Fibroblast of lung (primary cell): ENCODE measurements around the gene SP8. TPM values are rescaled to one million over a fixed set of nuclear protein-coding genes. Genes with fewer than 3 reads are reported as not detected.
A peak's percentile ranks its signal among the peaks of the same experiment; 100 is the strongest.

Source experiments
- DNase-seq, 2 donors: peaks; one replicate each; pipeline versions ENCODE4 v3.0.0 to v3.0.0-alpha.2; 2010; ENCODE audit warnings: low read depth in 2 of 2
- H2AFZ ChIP-seq: 2 replicates; pipeline ENCODE4 v1.5.1; 2012; ENCODE audit warnings: low read length, control low read depth, inconsistent platforms
- H3K27ac ChIP-seq: 2 replicates; pipeline ENCODE4 v1.5.1; 2011; ENCODE audit warnings: low read length, control low read depth; ENCODE audit not compliant: insufficient read depth
- H3K27me3 ChIP-seq: 2 replicates; pipeline ENCODE4 v1.5.1; 2011; ENCODE audit warnings: mild to moderate bottlenecking, low read length; ENCODE audit not compliant: control insufficient read depth, insufficient read depth
- H3K36me3 ChIP-seq: 2 replicates; pipeline ENCODE4 v1.5.1; 2011; ENCODE audit warnings: low read length; ENCODE audit not compliant: control insufficient read depth, insufficient read depth
- H3K4me1 ChIP-seq: 2 replicates; pipeline ENCODE4 v1.5.1; 2011; ENCODE audit warnings: low read length; ENCODE audit not compliant: control insufficient read depth, insufficient read depth; ENCODE audit errors: extremely low read depth
- H3K4me2 ChIP-seq: 2 replicates; pipeline ENCODE4 v1.5.1; 2011; ENCODE audit warnings: low read length, control low read depth; ENCODE audit not compliant: insufficient read depth; ENCODE audit errors: extremely low read depth
- H3K4me3 ChIP-seq, 4 experiments: fragments of 200-600 bp in 1 of 4; sonication (generic) in 1 of 4; replicated peaks in 1 of 4; 2 replicates each; pipeline ENCODE4 v1.5.1; 2011 to 2016; ENCODE audit warnings: low read length in 4 of 4, low read depth in 3 of 4, mild to moderate bottlenecking in 3 of 4, control low read depth in 2 of 4, inconsistent platforms in 1 of 4, mixed read lengths in 1 of 4; ENCODE audit not compliant: insufficient read depth in 1 of 4; ENCODE audit errors: control extremely low read depth in 1 of 4
- H3K79me2 ChIP-seq: 2 replicates; pipeline ENCODE4 v1.5.1; 2012; ENCODE audit warnings: mild to moderate bottlenecking, low read length, inconsistent platforms; ENCODE audit not compliant: control insufficient read depth, insufficient read depth
- H3K9ac ChIP-seq: 2 replicates; pipeline ENCODE4 v1.5.1; 2011; ENCODE audit warnings: mild to moderate bottlenecking, low read length, control low read depth; ENCODE audit not compliant: insufficient read depth
- H3K9me3 ChIP-seq: 2 replicates; pipeline ENCODE4 v1.5.1; 2012; ENCODE audit warnings: low read depth, low read length; ENCODE audit not compliant: control insufficient read depth, insufficient read depth
- H4K20me1 ChIP-seq: 2 replicates; pipeline ENCODE4 v1.5.1; 2011; ENCODE audit warnings: low read length; ENCODE audit not compliant: control insufficient read depth, insufficient read depth; ENCODE audit errors: extremely low read depth
- EZH2 ChIP-seq: IDR thresholded peaks from 2 replicates; pipeline ENCODE4 v1.5.1; 2012; ENCODE audit warnings: low read length, control low read depth, mild to moderate bottlenecking; ENCODE audit errors: missing control alignments
- polyA plus RNA-seq, 2 donors: library from polyadenylated mRNA; depleted of rRNA in 1 of 2; stranded (reverse) in 1 of 2; unstranded in 1 of 2; fragments of >200 nt; gene quantifications; 2 replicates each; pipeline ENCODE4 v1.2.1, GENCODE V29; 2011 to 2012; ENCODE audit warnings: missing spikeins in 1 of 2
- total RNA-seq: library from RNA; depleted of rRNA; stranded (reverse); fragments of >200 nt; gene quantifications from 2 replicates; pipeline ENCODE4 v1.2.1, GENCODE V29; 2014
- TF ChIP-seq, protein P1 (sequence below), 2 donors: IDR thresholded peaks in 1 of 2; conservative IDR thresholded peaks in 1 of 2; 1 replicate in 1 of 2; 2 replicates in 1 of 2; pipeline ENCODE4 v1.5.1; 2011 to 2012; ENCODE audit warnings: low read length in 2 of 2, control low read depth in 1 of 2, inconsistent platforms in 1 of 2, low read depth in 1 of 2, mild to moderate bottlenecking in 1 of 2

SP8 gene
- total and polyA plus RNA-seq, 2 donors (not counting 1 experiment from before 2014, with no cell fraction given), result not detected

DNA sequence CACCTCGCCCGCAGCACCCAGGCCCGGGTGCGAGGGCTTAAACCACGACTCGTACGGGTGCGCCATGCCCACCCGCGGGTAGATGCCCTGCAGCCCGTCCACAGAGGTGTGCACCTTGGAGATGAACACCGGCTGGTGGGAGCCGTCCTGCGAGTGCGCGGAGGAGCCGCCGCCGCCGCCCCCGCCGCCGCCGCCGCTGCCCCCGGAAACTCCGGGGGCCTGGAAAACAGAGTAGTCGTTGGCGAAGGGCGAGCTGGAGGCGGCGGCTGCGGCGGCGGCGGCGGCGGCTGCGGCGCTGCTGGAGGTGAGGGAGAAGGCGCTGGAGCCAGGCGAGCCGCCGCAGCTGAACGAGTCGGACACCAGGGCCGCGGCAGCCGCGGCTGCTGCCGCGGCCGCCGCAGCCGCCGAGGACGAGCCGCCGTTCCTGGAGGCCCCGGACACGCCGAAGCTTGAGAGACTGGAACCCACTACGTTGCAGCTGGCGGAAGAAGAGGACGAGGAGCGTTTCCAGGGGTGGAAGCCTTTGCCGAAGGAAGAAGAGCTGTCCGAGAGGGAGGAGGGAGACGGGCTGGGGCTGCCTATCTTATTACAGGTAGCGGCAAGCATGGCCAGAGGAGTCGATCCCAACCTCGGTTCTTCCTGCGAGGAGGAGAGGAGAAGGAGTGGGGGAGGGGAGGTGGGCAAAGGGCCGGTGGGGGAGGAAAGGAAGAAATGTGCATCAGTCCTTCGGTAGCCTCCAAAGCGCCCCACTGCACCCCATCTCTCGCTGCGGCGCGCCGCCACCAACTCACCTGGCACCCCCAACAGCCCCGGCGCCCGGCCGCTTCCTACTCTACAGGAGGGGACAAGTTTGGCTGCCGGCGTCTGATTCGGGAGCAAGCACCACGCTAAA is 1.3 kb downstream of the SP8 start:
- no peak for DNase-seq
- peak; percentile 60 for TF ChIP-seq EZH2
- TF ChIP-seq, protein P1, sequence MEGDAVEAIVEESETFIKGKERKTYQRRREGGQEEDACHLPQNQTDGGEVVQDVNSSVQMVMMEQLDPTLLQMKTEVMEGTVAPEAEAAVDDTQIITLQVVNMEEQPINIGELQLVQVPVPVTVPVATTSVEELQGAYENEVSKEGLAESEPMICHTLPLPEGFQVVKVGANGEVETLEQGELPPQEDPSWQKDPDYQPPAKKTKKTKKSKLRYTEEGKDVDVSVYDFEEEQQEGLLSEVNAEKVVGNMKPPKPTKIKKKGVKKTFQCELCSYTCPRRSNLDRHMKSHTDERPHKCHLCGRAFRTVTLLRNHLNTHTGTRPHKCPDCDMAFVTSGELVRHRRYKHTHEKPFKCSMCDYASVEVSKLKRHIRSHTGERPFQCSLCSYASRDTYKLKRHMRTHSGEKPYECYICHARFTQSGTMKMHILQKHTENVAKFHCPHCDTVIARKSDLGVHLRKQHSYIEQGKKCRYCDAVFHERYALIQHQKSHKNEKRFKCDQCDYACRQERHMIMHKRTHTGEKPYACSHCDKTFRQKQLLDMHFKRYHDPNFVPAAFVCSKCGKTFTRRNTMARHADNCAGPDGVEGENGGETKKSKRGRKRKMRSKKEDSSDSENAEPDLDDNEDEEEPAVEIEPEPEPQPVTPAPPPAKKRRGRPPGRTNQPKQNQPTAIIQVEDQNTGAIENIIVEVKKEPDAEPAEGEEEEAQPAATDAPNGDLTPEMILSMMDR (conservative IDR thresholded peaks at IDR 0.05 in 1 of 2, IDR thresholded peaks at IDR 0.05 in 1 of 2; ENCODE audit: low read depth in 1 of 2, low read length in 2 of 2), result no peak
- no peak overlapping the region for H3K9ac ChIP-seq
- peaks cover 34% of the 10 kb centered on the region for H3K27me3 ChIP-seq
- no peaks in the 10 kb centered on the region for H3K36me3 ChIP-seq
- H3K9me3 ChIP-seq, result no peaks in the 10 kb centered on the region
- H3K4me2 ChIP-seq, result peak overlapping the region; percentile 51
- no peak overlapping the region for H2AFZ ChIP-seq
- H3K79me2 ChIP-seq, result no peaks in the 10 kb centered on the region
- no peak overlapping the region for H3K27ac ChIP-seq
- H4K20me1 ChIP-seq, result no peaks in the 10 kb centered on the region
- H3K4me3 ChIP-seq, result peak overlapping the region in 2 of 4 experiments; percentile 23 to 30
- no peaks in the 10 kb centered on the region for H3K4me1 ChIP-seq

DNA sequence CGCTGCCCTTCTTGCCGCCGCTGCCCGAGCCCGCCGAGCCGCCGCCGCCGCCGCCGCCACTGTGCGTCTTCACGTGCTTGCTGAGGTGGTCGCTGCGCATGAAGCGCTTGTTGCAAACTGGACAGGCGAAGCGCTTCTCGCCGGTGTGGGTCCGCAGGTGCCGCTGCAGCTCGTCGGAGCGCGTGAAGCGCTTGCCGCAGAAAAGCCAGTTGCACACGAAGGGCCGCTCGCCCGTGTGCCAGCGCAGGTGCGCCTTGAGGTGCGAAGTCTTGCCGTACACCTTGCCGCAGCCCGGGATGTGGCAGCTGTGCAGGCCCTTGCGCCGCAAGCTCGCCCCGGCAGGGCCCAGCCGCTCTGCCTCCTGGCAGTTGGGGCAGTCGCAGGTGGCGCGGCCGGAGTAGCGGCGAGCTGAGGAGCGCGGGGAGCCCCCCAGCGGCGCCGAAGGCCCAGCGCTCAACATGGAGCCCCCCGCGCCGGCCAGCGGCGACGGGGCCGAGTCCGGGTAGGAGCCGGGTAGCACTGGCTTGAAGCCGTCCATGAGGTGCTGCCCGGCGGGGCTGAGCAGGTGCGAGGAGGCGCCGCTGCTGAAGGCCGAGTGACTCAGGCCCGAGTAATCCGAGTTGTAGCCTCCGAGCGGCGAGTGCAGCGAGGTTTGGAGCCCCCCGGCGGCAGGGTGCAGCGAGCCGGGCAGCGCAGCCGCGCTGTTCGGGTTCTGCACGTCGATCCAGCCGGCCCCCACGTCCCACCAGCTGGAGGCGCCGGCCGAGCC is 2.1 kb downstream of the SP8 start:
- Histone ChIP-seq H3K4me2 (no peak overlapping the region), H3K9ac (no peak overlapping the region), H3K79me2 (no peaks in the 10 kb centered on the region), H3K36me3 (no peaks in the 10 kb centered on the region), H3K4me1 (no peaks in the 10 kb centered on the region), H4K20me1 (no peaks in the 10 kb centered on the region), H3K27ac (no peak overlapping the region), H3K9me3 (no peaks in the 10 kb centered on the region), H3K27me3 (peaks cover 33% of the 10 kb centered on the region), H3K4me3 (no peak overlapping the region), H2AFZ (no peak overlapping the region)
- peak; percentile 82 for TF ChIP-seq EZH2
- TF ChIP-seq, protein P1 (conservative IDR thresholded peaks at IDR 0.05 in 1 of 2, IDR thresholded peaks at IDR 0.05 in 1 of 2; ENCODE audit: low read depth in 1 of 2, low read length in 2 of 2), result no peak
- no peak for DNase-seq

DNA sequence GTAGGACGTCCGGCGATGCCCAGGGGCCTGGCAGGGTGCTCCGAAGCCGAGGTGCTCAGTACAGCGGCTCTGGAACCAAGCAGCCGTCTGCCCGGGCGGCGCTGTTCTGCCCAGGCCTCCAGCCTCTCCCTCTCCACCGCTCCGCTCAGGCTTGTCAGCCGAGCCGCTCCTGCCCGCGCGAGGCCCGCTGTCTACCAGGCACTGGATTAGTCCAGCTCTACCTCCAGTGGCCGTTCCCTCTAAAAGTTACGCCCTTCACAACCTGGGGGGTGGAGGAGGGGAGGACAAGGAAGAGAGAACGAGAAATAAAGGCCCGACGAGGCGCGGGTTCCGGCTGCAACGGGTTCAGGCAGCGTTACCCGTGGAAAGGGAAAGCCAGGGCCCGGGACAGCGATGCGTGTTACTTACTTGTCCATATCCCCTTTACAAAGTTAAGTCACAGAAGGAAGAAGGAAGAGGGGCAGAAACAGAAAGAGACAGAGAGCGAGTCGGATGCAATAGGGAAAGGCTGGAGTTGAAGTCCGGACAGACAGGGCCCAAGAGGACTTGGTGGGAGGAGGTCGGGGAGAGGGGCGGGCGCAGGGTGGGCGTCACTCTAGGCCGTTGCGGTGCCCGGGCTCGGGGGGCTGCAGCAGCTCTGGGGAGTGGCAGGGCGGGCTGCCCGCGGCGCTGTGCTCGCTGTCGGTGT is 2.8 kb downstream of the SP8 start:
- DNase-seq, result no peak
- peak overlapping the region in 1 of 4 experiments; percentile 17 for H3K4me3 ChIP-seq

More for the DNA sequence above, 2.8 kb downstream of the SP8 start:
- no peak overlapping the region for H3K27ac ChIP-seq
- H3K9ac ChIP-seq, result no peak overlapping the region
- H3K4me2 ChIP-seq, result peak overlapping the region; percentile 44
- H4K20me1 ChIP-seq, result no peaks in the 10 kb centered on the region
- TF ChIP-seq EZH2, result no peak
- TF ChIP-seq, protein P1 (conservative IDR thresholded peaks at IDR 0.05 in 1 of 2, IDR thresholded peaks at IDR 0.05 in 1 of 2; ENCODE audit: low read depth in 1 of 2, low read length in 2 of 2), result peak in 1 of 2 donors; percentile 13
- peaks cover 32% of the 10 kb centered on the region for H3K27me3 ChIP-seq
- H2AFZ ChIP-seq, result no peak overlapping the region
- H3K36me3 ChIP-seq, result no peaks in the 10 kb centered on the region
- no peaks in the 10 kb centered on the region for H3K79me2 ChIP-seq
- no peaks in the 10 kb centered on the region for H3K9me3 ChIP-seq
- H3K4me1 ChIP-seq, result no peaks in the 10 kb centered on the region
